WTC11 (cell line): Measurements from ENCODE around the gene NIF3L1.

ENCODE experiments used
- CTCF ChIP-seq: fragments of 200-600 bp; IDR thresholded peaks from 2 replicates; pipeline ENCODE4 v1.8.0; 2022; ENCODE audit warnings: antibody characterized with exemption
- MXD4 ChIP-seq: fragments of 250-450 bp; sonication (Bioruptor Pico); IDR thresholded peaks from 2 replicates; pipeline ENCODE4 v1.8.0; 2021; ENCODE audit warnings: mild to moderate bottlenecking, moderate library complexity, borderline replicate concordance
- MYBL2 ChIP-seq: sonication (generic); formaldehyde crosslinking; IDR thresholded peaks from 2 replicates; pipeline ENCODE4 v1.8.1; 2023; ENCODE audit warnings: mild to moderate bottlenecking, moderate library complexity, missing genetic modification reagents
- PREB ChIP-seq: sonication (generic); formaldehyde crosslinking; IDR thresholded peaks from 2 replicates; pipeline ENCODE4 v1.8.1; 2022; ENCODE audit warnings: mild to moderate bottlenecking, missing genetic modification reagents, moderate library complexity, borderline replicate concordance

- TF ChIP-seq PREB (no peak; the same call in 1 of the 2 replicates), MYBL2 (peak; percentile 87; the same call in 1 of the 2 replicates), CTCF (no peak), MXD4 (CRISPR knock-in tag) (no peak)
Measured at GRCh38 chr2:200888704-200889625, at the start of gene NIF3L1, which contains the start of gene PPIL3.
